Activated CD8-positive, alpha-beta memory T cell treated with anti-CD3 and anti-CD28 coated beads, Interleukin-2, amount 10 ng/mL, durations not matched to agents 7 days and 5 days (primary cell): ENCODE results near the gene CCM2. TPM values are rescaled to one million over a fixed set of nuclear protein-coding genes. Genes with fewer than 3 reads are reported as not detected.

Source experiments
- ATAC-seq: fragments of 150-1000 bp; cut with Tn5 transposase; one replicate; pipeline ENCODE4 v1.10.0; 2021; ENCODE audit warnings: moderate library complexity
- CTCF ChIA-PET: fragments of 350-600 bp; sonication (Branson Sonifier 250); formaldehyde crosslinking; loops from one replicate; lab custom pipeline; 2021; ENCODE audit warnings: antibody characterized with exemption; lab: Charles Lee
- DNase-seq: peaks from one replicate; pipeline ENCODE4 v3.0.0-alpha.2; 2020
- H3K27ac Mint-ChIP-seq: one replicate; pipeline ENCODE4 v1.8.0; 2021; ENCODE audit warnings: mild to moderate bottlenecking, mixed read lengths
- H3K27me3 Mint-ChIP-seq: one replicate; pipeline ENCODE4 v1.8.0; 2021; ENCODE audit warnings: mixed read lengths
- H3K36me3 Mint-ChIP-seq: one replicate; pipeline ENCODE4 v1.8.0; 2021; ENCODE audit warnings: mild to moderate bottlenecking, mixed read lengths
- H3K4me1 Mint-ChIP-seq: one replicate; pipeline ENCODE4 v1.8.0; 2021; ENCODE audit warnings: mixed read lengths
- H3K4me3 Mint-ChIP-seq: one replicate; pipeline ENCODE4 v1.8.0; 2021; ENCODE audit warnings: mild to moderate bottlenecking, moderate library complexity, mixed read lengths
- H3K9me3 Mint-ChIP-seq: one replicate; pipeline ENCODE4 v1.8.0; 2022; ENCODE audit warnings: low read depth, mixed read lengths
- total RNA-seq, 2 experiments: library from RNA; stranded (reverse); gene quantifications; one replicate each; pipeline ENCODE4 v1.2.3, GENCODE V29; 2021

The CCM2 gene
- total RNA-seq, 2 experiments from 2014 or later, result 87.5 to 113 TPM

DNA sequence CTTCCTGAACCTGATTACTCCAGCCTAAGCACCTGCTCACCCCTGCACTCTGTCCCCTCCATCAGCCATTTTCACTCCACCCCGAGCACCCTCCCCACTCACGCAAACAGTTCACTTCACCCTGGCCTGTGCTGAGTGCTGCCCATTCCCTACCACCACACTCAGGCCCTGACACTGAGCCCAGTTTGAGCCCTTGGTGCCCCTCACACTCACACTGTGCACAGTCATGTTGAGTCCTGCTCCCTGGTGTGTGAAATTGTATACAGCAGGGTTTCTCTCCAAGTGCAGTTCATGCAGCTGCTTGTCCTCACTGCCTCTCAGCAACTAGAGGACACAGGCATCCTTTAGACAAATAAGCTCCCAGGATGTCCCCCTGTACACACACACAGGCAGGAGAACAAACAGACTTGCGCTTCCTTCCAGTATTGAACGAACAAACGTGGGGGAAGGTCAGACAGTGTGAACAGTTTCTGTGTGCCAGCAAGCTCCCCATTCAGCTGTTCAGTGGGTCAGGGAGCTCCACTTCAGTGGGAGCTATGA lies 28.0 kb upstream of the CCM2 start:
- Mint-ChIP-seq H3K9me3 (no peaks in the 10 kb centered on the region), H3K4me1 (peaks cover 52% of the 10 kb centered on the region), H3K36me3 (peaks cover 81% of the 10 kb centered on the region), H3K4me3 (no peak overlapping the region), H3K27ac (peak overlapping the region; percentile 63), H3K27me3 (no peaks in the 10 kb centered on the region)
- CTCF ChIA-PET, result interaction anchor here (1.0 to 3.6 kb wide), 8 partner anchors 8 to 165 kb away, joined by 3 to 56 read pairs (median 11); partner anchors contain the start of gene TBRG4
- ATAC-seq, result no peak
- DNase-seq, result no peak

DNA sequence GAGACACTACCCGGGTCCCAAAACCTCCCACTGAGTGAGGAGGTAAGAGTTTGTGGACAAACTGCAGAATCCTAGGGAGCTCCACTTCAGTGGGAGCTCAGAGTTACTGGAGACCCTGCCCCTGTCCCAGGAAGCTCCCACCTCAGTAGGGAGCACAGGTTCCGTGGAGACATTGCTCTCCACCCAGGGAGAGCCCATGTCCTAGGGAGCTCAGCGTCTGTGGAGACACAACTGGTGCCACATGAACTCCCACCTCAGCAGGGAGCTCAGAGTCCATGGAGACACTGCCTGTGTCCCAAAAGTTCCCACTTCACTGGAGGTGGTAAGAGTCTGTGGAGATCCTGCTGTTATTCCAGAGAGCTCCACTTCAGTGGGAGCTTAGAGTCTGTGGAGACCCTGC lies 27.4 kb upstream of the CCM2 start:
- Mint-ChIP-seq H3K27ac (peak overlapping the region; percentile 63), H3K4me1 (peaks cover 54% of the 10 kb centered on the region), H3K9me3 (no peaks in the 10 kb centered on the region), H3K4me3 (no peak overlapping the region), H3K36me3 (peaks cover 81% of the 10 kb centered on the region), H3K27me3 (no peaks in the 10 kb centered on the region)
- no peak for DNase-seq
- ATAC-seq, result no peak
- CTCF ChIA-PET, result interaction anchor here (0.7 to 3.6 kb wide), 18 partner anchors 8 to 164 kb away, joined by 3 to 56 read pairs (median 5); partner anchors contain the start of genes CCM2 and TBRG4

DNA sequence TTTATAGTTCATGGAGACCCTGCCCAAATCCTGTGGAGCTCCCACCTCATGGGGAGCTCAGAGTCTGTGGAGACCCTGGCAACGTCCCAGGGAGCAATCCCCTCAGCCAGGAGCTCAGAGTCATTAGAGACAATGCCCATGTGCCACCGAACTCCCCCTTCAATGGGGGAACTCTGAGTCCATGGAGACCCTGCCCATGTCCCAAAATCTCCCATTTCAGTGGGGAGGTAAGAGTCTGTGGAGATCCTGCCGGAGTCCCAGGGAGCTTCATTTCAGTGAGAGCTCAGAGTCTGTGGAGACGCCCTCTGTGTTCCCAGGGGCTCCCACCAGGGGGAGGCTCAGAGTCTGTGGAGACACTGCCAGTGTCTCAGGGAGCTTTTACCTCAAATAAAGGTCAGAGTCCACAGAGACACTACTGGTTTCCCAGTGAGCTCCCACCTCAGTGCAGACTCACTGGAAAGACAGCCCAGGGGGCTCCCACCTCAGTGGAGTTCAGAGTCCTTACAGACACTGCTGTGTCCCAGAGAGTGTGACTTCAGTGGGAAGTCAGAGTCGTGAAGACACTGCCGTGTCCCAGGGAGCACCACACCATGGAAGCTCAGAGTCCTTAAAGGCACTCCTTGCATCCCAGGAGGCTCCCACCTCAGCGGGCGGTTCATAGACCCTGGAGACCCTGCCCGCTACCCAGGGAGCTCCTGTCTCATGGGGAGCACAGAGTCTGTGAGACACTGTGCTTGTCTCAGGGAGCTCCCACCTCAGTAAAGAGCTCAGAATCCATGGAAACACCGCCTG lies 26.2 kb upstream of the CCM2 start:
- H3K9me3 Mint-ChIP-seq, result no peaks in the 10 kb centered on the region
- H3K4me1 Mint-ChIP-seq, result peaks cover 47% of the 10 kb centered on the region
- H3K4me3 Mint-ChIP-seq, result no peak overlapping the region
- CTCF ChIA-PET, result interaction anchor here (0.8 to 3.6 kb wide), 28 partner anchors 9 to 175 kb away, joined by 3 to 56 read pairs (median 5); partner anchors contain the start of gene CCM2
- ATAC-seq (no peak), DNase-seq (peak; percentile 71)
- H3K27ac Mint-ChIP-seq, result peak overlapping the region; percentile 26
- H3K36me3 Mint-ChIP-seq, result peaks cover 82% of the 10 kb centered on the region
- no peaks in the 10 kb centered on the region for H3K27me3 Mint-ChIP-seq

DNA sequence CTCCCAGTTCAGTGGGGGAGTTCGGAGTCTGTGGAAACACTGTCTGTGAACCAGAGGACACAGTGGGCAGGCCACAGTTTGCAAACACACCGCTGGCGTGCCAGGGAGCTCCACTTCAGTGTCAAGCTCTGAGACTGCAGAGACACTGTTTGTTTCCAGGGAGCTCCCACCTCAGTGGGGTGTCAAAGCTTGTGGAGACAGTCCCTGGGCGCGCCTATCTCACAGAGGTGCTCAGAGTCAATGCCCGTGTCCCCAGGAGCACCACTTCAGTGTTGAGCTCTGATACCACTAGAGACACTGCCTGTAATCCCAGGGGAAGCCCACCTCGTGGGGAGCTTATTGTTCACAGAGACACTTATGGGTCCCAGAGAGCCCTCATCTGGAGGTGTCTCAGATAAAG lies 25.5 kb upstream of the CCM2 start:
- CTCF ChIA-PET, result interaction anchor here (1.0 to 3.6 kb wide), 16 partner anchors 8 to 176 kb away, joined by 3 to 56 read pairs (median 6); partner anchors contain the start of gene CCM2
- H3K4me1 Mint-ChIP-seq, result peaks cover 53% of the 10 kb centered on the region
- ATAC-seq, result no peak
- peak overlapping the region; percentile 30 for H3K4me3 Mint-ChIP-seq
- no peaks in the 10 kb centered on the region for H3K9me3 Mint-ChIP-seq
- DNase-seq, result no peak
- H3K27ac Mint-ChIP-seq, result peak overlapping the region; percentile 86
- H3K27me3 Mint-ChIP-seq, result no peaks in the 10 kb centered on the region
- peaks cover 79% of the 10 kb centered on the region for H3K36me3 Mint-ChIP-seq

DNA sequence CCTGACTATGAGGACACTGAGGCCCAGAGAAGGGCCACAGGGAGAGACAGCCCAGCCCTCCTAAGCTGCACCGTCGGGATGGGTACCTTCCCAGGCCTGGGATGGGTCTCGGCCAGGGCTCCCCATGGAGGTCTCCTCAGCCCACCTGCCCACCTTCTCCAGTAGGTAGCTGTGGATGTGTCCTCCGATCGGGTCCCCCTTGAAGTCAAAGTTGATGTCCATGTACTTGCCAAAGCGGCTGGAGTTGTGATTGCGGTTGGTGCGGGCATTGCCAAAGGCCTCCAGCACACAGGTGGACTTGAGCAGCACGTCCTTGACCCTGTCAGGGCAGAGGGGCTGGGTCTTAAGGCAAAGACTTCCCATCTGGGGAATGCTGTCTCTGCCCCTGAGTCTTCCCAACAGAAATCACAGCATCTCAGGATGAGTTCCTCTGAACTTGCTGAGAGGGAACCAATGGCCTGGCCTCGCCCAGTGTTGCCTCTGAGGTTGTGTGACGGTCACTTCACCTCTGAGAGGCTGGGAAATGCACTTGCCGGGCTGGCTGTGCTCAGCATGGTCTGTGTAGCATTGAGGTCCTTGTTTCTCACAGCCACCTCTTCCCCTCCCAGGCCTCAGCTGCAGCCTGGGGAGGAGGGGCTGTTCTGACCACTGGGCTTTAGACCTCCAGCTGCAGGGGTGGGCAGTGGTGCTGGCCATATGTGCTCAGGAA lies 24.5 kb upstream of the CCM2 start:
- CTCF ChIA-PET, result interaction anchor here (0.5 to 3.6 kb wide), 6 partner anchors 10 to 160 kb away, joined by 3 to 29 read pairs (median 7); no protein-coding TSS in a partner anchor
- Mint-ChIP-seq H3K27me3 (no peaks in the 10 kb centered on the region), H3K27ac (peak overlapping the region; percentile 86), H3K9me3 (no peaks in the 10 kb centered on the region), H3K4me3 (peak overlapping the region; percentile 99), H3K4me1 (peaks cover 62% of the 10 kb centered on the region), H3K36me3 (peaks cover 74% of the 10 kb centered on the region)
- no peak for DNase-seq
- no peak for ATAC-seq

DNA sequence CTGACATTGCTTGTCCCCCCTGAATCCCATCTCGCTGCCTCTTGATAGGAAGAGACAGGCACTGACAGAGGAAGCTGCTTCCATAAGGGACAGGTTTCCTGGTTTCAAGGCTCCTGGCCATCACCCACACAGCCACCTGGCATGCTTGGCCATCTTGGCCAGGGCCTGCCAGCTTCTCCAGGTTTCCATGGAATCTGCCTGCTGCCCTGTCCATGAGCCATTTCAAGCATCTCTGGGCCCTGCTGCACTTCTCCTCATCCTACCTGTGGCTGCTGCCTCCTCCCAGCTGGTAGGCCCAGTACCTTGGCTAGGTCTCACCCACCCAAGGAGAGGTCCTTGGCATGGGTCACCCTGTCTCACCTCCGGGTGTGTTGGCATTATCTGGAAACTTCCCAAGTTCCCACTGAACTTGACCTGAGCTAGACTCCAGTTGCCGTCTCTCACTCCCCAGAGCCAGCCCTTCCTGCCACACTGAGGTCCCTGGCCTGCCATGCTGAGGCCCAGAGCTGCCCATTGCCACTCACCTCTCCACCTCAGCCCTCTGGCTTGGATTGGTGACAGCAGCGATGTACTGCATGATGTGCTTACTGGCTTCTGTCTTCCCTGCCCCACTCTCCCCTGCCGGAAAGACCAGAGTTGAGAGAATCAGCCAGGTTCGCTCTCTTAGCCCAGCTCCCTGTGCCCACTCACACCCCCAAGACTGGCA lies 23.8 kb upstream of the CCM2 start:
- Mint-ChIP-seq H3K4me3 (peak overlapping the region; percentile 99), H3K27me3 (no peaks in the 10 kb centered on the region), H3K36me3 (peaks cover 69% of the 10 kb centered on the region), H3K27ac (peak overlapping the region; percentile 86), H3K4me1 (peaks cover 66% of the 10 kb centered on the region), H3K9me3 (no peaks in the 10 kb centered on the region)
- DNase-seq (no peak), ATAC-seq (no peak)
- CTCF ChIA-PET, result interaction anchor here (1.5 to 3.5 kb wide), 3 partner anchors 9 to 160 kb away, joined by 4 to 27 read pairs (median 9); no protein-coding TSS in a partner anchor

DNA sequence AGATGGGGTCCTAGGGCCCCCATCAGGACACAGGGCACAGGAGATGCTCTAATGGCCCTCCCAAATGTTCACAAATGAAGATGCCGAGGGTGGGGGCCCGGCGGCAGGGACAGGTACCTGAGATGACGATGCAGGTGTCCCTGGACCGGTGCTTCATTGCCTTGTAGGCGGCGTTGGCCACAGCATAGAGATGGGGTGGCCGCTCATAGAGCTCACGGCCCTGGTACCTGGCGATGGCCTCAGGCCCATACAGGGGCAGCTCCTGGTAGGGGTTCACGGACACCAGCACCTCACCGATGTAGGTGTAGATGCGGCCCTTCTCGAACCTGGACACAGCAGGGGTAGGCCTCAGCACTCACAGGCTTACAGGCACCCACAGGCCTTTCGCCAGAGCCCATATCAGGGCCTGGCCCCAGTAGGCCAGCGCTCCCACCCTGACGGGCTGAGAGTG lies 23.2 kb upstream of the CCM2 start:
- peaks cover 69% of the 10 kb centered on the region for H3K4me1 Mint-ChIP-seq
- H3K9me3 Mint-ChIP-seq, result no peaks in the 10 kb centered on the region
- H3K27me3 Mint-ChIP-seq, result no peaks in the 10 kb centered on the region
- H3K27ac Mint-ChIP-seq, result peak overlapping the region; percentile 86
- CTCF ChIA-PET, result interaction anchor here (1.5 to 1.9 kb wide), 2 partner anchors 9 to 159 kb away, joined by 4 to 9 read pairs; no protein-coding TSS in a partner anchor
- DNase-seq (no peak), ATAC-seq (no peak)
- H3K4me3 Mint-ChIP-seq, result peak overlapping the region; percentile 99
- peaks cover 67% of the 10 kb centered on the region for H3K36me3 Mint-ChIP-seq

DNA sequence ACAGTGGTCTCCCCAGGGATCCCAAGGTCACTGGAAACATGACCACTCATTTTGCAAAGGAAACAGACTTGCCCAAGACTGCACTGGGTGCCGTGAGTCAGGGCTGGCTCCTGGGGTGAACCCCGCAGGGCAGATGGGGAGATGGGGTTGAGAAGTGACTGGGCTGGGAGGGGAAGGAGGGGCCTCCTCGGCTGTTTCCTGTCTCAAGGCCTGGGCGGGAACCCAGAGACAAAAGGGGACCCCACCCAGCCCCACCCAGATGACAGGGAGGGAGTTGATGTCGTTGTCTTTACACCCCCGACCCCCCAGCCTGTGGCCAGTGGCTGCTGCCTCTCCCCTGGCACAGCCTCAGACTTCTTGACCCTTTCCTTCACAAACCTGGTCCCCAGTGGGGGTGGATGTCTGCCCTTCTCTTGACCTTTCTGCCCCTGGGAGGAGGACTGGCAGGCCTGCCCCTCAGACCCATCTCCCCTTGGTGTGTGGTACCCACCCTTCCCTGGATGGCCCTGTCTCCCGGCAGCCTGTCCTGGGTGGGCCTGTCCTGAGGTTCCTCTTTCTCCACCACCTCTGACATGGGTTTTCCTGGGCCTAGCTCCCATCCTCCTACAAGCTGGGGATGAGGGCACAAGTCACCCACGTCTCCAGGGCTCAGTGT lies 22.6 kb upstream of the CCM2 start:
- CTCF ChIA-PET, result interaction anchor here (0.7 to 2.4 kb wide), 8 partner anchors 8 to 158 kb away, joined by 3 to 13 read pairs (median 4); partner anchors contain the start of gene CCM2
- H3K4me3 Mint-ChIP-seq, result peak overlapping the region; percentile 99
- peaks cover 64% of the 10 kb centered on the region for H3K36me3 Mint-ChIP-seq
- H3K9me3 Mint-ChIP-seq, result no peaks in the 10 kb centered on the region
- peaks cover 66% of the 10 kb centered on the region for H3K4me1 Mint-ChIP-seq
- no peaks in the 10 kb centered on the region for H3K27me3 Mint-ChIP-seq
- peak overlapping the region; percentile 95 for H3K27ac Mint-ChIP-seq
- peak; percentile 62 for ATAC-seq
- DNase-seq, result peak; percentile 95

DNA sequence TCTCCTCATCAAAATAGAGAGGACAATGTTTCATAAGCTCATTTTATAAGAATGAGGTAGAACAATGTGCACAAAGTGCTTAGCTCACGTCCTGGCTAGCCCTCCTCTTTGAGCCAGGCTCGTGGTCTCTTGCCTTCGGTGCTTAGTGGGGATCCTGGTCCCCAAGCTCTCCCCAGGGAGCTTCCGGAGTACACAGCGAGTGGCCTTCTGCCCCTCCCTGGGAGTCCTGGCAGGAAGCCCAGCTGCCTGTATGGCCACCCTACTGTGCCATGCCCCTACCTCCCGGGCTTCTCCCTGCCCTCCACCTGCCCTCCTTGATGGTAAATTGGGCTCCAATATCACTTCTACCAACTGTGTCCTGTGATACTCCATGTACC lies 22.1 kb upstream of the CCM2 start:
- Mint-ChIP-seq H3K27ac (peak overlapping the region; percentile 95), H3K36me3 (peaks cover 63% of the 10 kb centered on the region), H3K4me1 (peaks cover 71% of the 10 kb centered on the region), H3K4me3 (peak overlapping the region; percentile 99), H3K27me3 (no peaks in the 10 kb centered on the region), H3K9me3 (no peaks in the 10 kb centered on the region)
- DNase-seq, result peak; percentile 68
- ATAC-seq, result no peak
- CTCF ChIA-PET, result interaction anchor here (0.7 to 2.4 kb wide), 7 partner anchors 16 to 158 kb away, joined by 3 to 13 read pairs (median 4); partner anchors contain the start of gene CCM2

DNA sequence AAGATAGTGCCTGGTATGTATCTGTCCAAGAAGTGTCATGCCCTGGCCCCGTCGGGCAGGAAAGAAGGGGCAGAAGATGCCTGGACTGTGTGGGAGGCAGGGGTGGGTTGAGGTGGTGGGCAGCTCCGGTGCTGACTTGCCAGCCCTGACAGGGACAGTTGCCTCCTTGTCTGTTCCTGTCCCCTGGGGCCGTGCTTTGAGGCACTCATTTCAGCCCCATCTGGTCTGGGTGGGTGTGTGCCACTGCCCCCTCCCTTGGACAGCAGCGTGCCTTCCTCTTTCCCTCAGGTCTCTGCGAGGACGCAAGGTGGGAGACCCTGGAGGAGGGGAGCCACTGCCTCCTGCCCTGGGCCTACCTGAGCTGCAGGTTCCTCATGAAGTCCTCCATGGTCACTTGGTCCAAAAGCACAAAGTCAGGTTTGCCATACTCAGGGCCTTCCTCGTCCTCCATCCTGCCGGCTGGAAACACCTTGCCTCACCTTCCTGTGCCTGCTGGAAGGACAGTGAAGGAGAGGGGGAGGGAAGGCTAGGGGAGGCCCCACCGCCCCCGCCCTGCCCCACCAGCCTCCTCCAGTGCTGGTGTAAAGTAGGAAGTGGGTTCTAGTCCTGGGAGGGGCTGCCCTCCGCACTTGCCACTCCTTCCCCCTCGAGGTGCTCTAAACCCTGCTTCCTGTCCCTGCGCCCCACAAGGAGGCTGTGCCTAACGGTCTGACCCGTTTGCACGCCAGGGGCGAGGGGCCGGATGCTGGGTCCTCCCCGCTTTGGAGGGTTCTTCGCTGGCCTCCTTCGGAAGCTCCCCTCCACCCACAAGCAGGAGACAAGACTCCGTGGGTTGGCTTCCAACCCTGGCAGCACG lies 21.3 kb upstream of the CCM2 start, which contains the start of gene MYO1G:
TSS of gene MYO1G (minus strand) at position 505 of the 856 bp plus-strand sequence. CDS start at position 451, 54 bp downstream.
- Mint-ChIP-seq H3K36me3 (peaks cover 64% of the 10 kb centered on the region), H3K4me1 (peaks cover 72% of the 10 kb centered on the region), H3K9me3 (no peaks in the 10 kb centered on the region), H3K27me3 (no peaks in the 10 kb centered on the region), H3K27ac (peak within 1 kb of the TSS; percentile 95), H3K4me3 (peak within 1 kb of the TSS; percentile 99)
- peak; percentile 75 for ATAC-seq
- CTCF ChIA-PET, result interaction anchor here (0.6 to 2.4 kb wide), 11 partner anchors 12 to 157 kb away, joined by 3 to 13 read pairs (median 3); partner anchors contain the start of genes CCM2 and TBRG4
- peak; percentile 98 for DNase-seq
